Stimulated activated CD4-positive, alpha-beta T cell treated with anti-CD3 and anti-CD28 coated beads, Interleukin-2, amount 100 ng/mL, for 24 hours (primary cell): Measurements from ENCODE around the gene ID1.
"Not testable (repeated sequence)": the region's sequence is repeated elsewhere in the genome, so short reads cannot be mapped to it uniquely, and the experiment has no call there.

Source experiments
- DNase-seq, 2 donors: peaks; one replicate each; pipeline ENCODE4 v3.0.0-alpha.2; 2020

ID1 gene

GRCh38 chr20:31638816-31639215, 33.7 kb downstream of the ID1 start:
- DNase-seq: no peak

DNA sequence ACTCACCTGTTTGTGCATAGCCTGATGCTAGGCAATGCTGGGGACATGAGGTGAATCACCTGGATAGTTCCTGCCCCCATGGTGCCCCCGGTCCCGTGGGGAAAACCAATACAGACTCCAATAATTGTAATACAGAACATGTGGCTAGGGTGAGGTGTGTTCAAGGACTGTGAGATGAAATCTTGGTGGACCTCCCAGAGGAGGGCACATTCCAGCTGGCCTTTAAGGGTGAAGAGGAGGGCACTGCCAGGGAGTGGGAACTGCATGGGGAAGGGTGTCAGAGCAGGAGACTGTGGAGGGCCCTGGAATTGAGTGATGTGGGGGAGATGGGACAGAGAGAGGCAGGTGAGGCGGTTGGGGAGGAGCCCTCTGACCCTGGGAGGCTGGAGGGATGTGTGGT, 35.2 kb downstream of the ID1 start:
- DNase-seq: no peak

GRCh38 chr20:31641391-31641790, 36.3 kb downstream of the ID1 start:
- DNase-seq: no peak

- no peak for DNase-seq
Measured at GRCh38 chr20:31642837-31643236, 37.7 kb downstream of the ID1 start.

- DNase-seq: no peak
Measured at GRCh38 chr20:31643522-31643921, 38.4 kb downstream of the ID1 start.

DNA sequence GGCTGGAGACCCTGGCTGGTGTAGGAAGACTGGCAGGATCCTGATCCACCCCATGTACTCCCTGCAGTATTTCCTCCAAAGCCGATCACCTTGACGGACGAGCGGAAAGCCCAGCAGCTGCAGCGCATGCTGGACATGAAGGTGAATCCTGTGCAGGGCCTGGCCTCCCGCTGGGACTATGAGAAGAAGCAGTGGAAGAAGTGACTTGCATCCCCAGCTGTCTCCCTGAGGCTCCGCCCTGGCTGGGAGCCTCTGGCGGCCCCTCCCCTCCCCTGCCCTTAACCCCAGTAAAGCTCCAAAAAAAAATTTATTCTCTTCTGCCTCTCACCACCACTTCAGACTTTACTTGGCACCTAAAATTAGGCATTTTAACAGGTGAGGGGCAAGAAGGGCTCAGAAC, 39.6 kb downstream of the ID1 start:
- no peak for DNase-seq

DNA sequence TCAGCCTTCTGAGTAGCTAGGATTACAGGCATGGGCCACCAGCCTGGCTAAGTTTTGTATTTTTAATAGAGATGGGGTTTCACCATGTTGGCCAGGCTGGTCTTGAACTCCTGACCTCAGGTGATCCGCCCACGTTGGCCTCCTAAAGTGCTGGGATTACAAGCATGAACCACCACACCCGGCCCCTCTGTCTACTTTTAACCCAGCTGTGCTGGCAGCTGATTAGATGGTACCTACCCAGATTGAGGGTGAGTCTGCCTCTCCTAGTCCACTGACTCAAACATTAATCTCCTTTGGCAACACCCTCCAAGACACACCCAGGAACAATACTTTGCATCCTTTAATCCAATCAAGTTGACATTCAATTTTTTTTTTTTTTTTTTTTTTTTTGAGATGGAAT, 43.0 kb downstream of the ID1 start:
- DNase-seq: not testable (repeated sequence)

DNA sequence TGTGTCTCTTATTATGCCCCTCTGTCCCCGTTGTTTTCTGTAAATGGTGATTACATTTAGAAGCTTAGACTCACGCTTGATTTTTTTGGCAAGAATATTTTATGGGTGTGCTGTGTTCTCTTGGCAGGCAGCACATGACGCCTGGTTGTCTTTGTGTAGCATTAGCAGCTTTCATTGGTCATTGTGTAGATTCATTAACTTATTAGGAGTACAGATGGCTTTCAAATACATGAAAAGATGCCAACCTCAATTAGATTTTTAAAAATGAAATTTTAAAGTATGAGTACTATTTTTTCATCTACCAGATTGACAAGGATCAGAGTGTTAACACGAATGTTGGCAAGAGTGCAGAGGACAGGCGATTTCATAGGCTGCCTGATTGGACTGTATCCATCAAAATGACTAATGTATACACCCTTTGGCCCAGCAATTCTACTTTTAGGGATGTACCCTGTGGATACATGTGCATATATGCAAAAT, 47.9 kb downstream of the ID1 start:
- no peak for DNase-seq

DNA sequence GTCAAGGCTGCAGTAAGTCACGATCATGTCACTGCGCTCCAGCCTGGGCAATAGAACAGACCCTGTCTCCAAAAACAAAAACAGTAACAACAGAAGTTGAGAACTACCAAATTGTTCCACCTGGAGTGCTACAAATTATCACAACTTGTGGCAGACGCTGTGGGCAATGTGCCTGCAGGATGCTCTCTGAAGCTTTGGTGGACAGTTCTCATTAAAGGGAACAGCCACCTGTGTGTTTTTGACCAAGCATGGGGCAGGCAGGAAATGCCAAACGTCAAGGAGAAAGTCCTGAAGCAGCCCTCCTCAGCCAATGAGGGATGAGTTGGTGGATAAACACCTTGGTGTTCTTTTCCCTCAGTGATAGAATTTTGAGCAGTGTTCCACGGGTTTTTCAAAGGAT, 48.5 kb downstream of the ID1 start:
- DNase-seq: no peak

GRCh38 chr20:31654534-31654933, 49.4 kb downstream of the ID1 start:
- DNase-seq: no peak
